ENCODE data around the gene RITA1. TPM values are rescaled to one million over a fixed set of nuclear protein-coding genes. Genes with fewer than 3 reads are reported as not detected.
"Not testable (repeated sequence)": the region's sequence is repeated elsewhere in the genome, so short reads cannot be mapped to it uniquely, and the experiment has no call there.

The RITA1 gene
- total and polyA plus RNA-seq, 7 experiments from 2014 or later, result 6.4 to 28.9 (median 14.2) TPM

DNA sequence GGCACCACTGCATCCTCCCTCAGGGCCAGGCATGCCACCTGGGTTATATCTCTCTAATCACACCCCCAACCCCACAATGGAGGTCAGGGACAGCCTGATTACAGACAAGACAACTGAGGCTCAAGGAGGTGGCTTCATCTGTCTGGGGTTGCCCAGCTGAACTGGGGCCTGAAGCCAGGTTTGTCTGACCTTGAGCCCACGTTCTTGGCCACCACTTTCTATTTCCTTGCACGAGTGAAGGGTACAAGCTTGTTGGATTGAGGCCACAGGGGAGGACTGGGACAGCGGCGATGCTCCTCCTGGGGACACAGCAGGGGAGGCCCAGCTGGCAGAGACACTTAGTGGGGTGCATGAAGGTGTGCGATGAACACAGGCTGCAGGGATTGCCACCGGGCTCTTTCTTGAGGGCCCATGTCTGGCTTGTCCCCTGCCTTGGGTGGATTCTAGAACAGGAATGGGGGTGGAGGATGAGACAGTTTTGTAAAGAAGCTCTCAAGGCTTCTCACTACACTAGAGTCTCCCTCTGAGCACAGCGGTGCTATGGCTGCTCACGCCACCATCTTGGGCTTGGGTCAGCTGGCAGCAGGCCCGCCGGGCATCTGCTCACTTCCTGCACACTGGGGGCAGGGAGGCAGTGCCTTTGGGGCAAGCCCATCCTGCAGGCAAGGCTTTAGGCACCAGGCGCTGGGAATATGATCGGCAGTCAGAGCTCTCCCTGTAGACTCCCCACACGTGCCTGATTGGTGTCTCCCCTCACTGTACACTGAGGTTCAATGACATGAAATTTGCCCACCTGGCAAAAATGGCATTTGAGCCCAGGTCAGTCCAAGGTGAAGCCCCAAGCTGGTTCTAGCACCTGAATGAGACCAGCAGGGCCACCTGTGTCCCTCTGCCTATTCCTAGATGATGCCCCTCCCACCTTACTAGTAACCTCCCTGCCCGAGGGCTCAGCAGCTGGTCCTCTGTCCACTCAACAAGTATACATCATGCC, 16.0 kb downstream of the RITA1 start:
- peaks cover 0 to 23% (median 8%) of the 10 kb centered on the region in 7 donors for H3K4me1 Mint-ChIP-seq
- CTCF ChIA-PET, result interaction anchor here (0.6 kb wide), 1 partner anchor 714 kb away, joined by 3 read pairs; no protein-coding TSS in a partner anchor

DNA sequence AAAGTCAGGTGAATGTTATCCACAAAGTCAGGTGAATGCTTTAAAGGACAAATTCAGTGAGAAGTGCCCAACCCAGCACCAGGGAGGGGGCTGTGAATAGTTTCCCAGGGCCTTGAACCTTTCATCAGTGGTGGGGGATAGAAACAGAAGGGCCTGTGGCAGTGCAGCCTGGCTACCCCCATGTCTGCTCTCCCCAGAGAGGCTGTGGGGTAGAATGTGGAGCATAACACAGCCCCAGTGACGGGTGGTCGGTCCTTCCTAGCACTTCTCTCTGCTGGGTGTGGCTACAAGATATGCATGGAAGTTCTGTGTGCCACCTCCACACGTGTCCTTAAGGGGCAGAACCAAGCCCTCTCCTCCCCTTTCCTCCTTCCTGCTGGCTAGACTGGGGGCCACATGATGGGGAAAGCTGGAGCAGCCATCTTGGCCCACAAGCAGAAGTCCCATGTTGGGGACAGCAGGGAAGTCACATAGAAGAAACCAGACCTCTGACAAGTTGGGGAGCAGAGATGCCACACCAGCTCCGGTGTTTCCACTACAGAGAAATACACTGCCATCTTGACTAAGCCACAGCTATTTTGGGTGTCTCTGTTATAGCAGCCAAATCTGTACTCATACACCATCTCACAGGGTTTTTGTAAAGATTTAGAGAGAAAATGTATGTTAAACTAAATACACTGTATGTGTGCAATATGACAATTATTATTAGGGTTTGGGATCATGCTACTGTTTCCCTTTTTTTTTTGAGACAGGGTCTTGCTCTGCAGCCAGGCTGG, 17.0 kb downstream of the RITA1 start:
- DNase-seq, result no peak
- Histone ChIP-seq H3K4me1 (ENCODE audit: control insufficient read depth in 2 of 2, insufficient read depth in 2 of 2, low read length in 2 of 2) (peaks cover 2% of the 10 kb centered on the region in 2 donors), H3K27ac (ENCODE audit: low read depth, low read length) (no peak overlapping the region), H3K36me3 (ENCODE audit: control insufficient read depth in 2 of 3, insufficient read depth in 3 of 3, low read length in 3 of 3) (no peaks in the 10 kb centered on the region), H3K4me3 (ENCODE audit: low read length) (no peak overlapping the region), H3K9me3 (ENCODE audit: control insufficient read depth in 2 of 3, low read length in 3 of 3) (no peaks in the 10 kb centered on the region), H3K27me3 (ENCODE audit: control insufficient read depth in 2 of 2, insufficient read depth in 2 of 2, low read length in 2 of 2) (no peaks in the 10 kb centered on the region)
- intact Hi-C loops (cut with micrococcal nuclease), result no loop called here
- Mint-ChIP-seq H3K4me1 (peaks cover 2 to 30% (median 11%) of the 10 kb centered on the region in 7 donors), H3K27me3 (no peaks in the 10 kb centered on the region), H3K4me3 (no peak overlapping the region), H3K36me3 (peaks cover 0 to 2% (median 0%) of the 10 kb centered on the region in 5 donors), H3K27ac (peak overlapping the region in 1 of 9 donors; percentile 78), H3K9me3 (peaks cover 0 to 3% (median 0%) of the 10 kb centered on the region in 11 donors)
- POLR2A ChIA-PET, result interaction anchor here (1.2 kb wide), 1 partner anchor 95 kb away, joined by 3 read pairs; no protein-coding TSS in a partner anchor
- CTCF ChIA-PET, result interaction anchor here (0.8 to 1.2 kb wide), 2 partner anchors 86 to 96 kb away, joined by 3 read pairs; no protein-coding TSS in a partner anchor
- ATAC-seq, result no peak

More for the DNA sequence above, 16.0 kb downstream of the RITA1 start:
- Mint-ChIP-seq H3K27me3 (no peaks in the 10 kb centered on the region), H3K4me3 (no peak overlapping the region), H3K36me3 (peaks cover 0 to under 1% (median 0%) of the 10 kb centered on the region in 5 donors), H3K27ac (no peak overlapping the region), H3K9me3 (peaks cover 0 to 3% (median 0%) of the 10 kb centered on the region in 11 donors)
- DNase-seq, result no peak
- intact Hi-C loops (cut with micrococcal nuclease), result no loop called here
- POLR2A ChIA-PET, result no interaction called here
- Histone ChIP-seq H3K27me3 (ENCODE audit: control insufficient read depth in 2 of 2, insufficient read depth in 2 of 2, low read length in 2 of 2) (no peaks in the 10 kb centered on the region), H3K4me1 (ENCODE audit: control insufficient read depth in 2 of 2, insufficient read depth in 2 of 2, low read length in 2 of 2) (no peaks in the 10 kb centered on the region), H3K9me3 (ENCODE audit: control insufficient read depth in 2 of 3, low read length in 3 of 3) (no peaks in the 10 kb centered on the region), H3K4me3 (ENCODE audit: low read length) (no peak overlapping the region), H3K27ac (ENCODE audit: low read depth, low read length) (no peak overlapping the region), H3K36me3 (ENCODE audit: control insufficient read depth in 2 of 3, insufficient read depth in 3 of 3, low read length in 3 of 3) (no peaks in the 10 kb centered on the region)
- no peak for ATAC-seq

DNA sequence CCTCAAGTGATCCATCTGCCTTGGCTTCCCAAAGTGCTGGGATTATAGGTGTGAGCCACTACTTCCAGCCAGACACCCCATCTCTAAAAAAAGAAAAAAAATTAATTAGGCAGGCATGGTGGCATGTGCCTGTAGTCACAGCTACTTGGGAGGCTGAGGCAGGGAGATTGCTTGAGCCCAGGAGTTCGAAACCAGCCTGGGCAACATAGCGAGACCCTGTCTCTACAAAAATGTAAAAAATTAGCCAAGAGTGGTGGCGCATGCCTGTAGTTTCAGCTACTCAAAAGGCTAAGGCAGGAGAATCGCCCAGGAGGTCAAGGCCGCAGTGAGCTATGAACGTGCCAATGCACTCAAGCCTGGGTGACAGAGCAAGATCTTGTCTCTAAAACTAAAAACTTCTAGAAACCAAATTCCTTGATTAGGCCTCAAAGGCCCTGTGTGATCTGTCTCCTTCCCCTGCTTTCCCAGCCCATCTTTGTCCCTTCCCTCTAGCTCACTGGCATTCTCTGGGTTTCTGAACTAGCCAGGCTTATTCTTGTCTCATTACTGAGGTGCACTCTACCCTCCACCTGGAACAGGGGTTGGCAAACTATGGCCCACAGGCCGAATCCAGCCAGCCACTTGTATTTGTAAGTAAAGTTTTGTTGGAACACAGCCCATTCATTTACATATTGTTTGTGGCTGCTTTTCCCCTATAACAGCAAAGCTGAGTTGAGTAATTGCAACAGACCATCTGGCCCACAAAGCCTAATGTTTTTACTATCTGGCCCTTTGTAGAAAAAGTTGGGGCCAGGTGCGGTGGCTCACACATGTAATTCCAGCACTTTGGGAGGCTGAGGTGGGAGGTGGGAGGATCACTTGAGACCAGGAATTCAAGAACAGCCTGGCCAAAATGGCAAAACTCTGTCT, 18.6 kb downstream of the RITA1 start:
- no peak overlapping the region for H3K4me3 ChIP-seq (ENCODE audit: low read length)
- H3K9me3 Mint-ChIP-seq, result peaks cover 0 to 3% (median 0%) of the 10 kb centered on the region in 11 donors
- H3K4me1 Mint-ChIP-seq, result peaks cover 16 to 40% (median 27%) of the 10 kb centered on the region in 7 donors
- peak overlapping the region in 5 of 9 donors; percentile 9 to 66 (median 49) for H3K27ac Mint-ChIP-seq
- H3K36me3 Mint-ChIP-seq, result peaks cover 0 to 2% (median 0%) of the 10 kb centered on the region in 5 donors
- no peak overlapping the region for H3K4me3 Mint-ChIP-seq
- ATAC-seq (no peak), DNase-seq (no peak)
- H3K9me3 ChIP-seq (ENCODE audit: control insufficient read depth in 2 of 3, low read length in 3 of 3), result no peaks in the 10 kb centered on the region
- intact Hi-C loops (cut with micrococcal nuclease), result no loop called here
- ChIA-PET CTCF (interaction anchor here (1.2 kb wide), 1 partner anchor 94 kb away, joined by 3 read pairs; no protein-coding TSS in a partner anchor), POLR2A (interaction anchor here (0.8 to 1.2 kb wide), 3 partner anchors 16 to 226 kb away, joined by 3 to 4 read pairs (median 3); partner anchors contain the start of gene OAS2)
- H3K4me1 ChIP-seq (ENCODE audit: control insufficient read depth in 2 of 2, insufficient read depth in 2 of 2, low read length in 2 of 2), result peaks cover 18% of the 10 kb centered on the region in 2 donors
- no peaks in the 10 kb centered on the region for H3K27me3 Mint-ChIP-seq
- H3K27ac ChIP-seq (ENCODE audit: low read depth, low read length), result no peak overlapping the region
- no peaks in the 10 kb centered on the region for H3K36me3 ChIP-seq (ENCODE audit: control insufficient read depth in 2 of 3, insufficient read depth in 3 of 3, low read length in 3 of 3)
- H3K27me3 ChIP-seq (ENCODE audit: control insufficient read depth in 2 of 2, insufficient read depth in 2 of 2, low read length in 2 of 2), result no peaks in the 10 kb centered on the region

DNA sequence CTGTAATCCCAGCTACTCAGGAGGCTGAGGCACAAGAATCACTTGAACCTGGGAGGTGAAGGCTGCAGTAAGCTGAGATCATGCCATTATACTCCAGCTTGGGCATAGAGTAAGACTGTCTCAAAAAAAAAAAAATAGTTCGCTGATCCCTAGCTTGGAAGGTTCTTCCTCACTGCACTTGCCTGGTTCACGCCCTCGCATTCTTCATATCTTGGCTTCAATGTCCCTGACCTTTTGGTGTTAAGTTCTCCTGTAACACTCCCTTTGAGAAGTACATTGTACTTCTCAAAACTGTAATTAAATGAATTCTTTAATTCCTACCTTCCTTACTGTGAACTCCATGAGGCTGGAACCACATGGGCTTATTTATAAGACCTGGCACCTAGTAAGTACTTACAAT, 19.3 kb downstream of the RITA1 start:
- no peak overlapping the region for H3K4me3 Mint-ChIP-seq
- Histone ChIP-seq H3K27me3 (ENCODE audit: control insufficient read depth in 2 of 2, insufficient read depth in 2 of 2, low read length in 2 of 2) (no peaks in the 10 kb centered on the region), H3K4me3 (ENCODE audit: low read length) (no peak overlapping the region), H3K4me1 (ENCODE audit: control insufficient read depth in 2 of 2, insufficient read depth in 2 of 2, low read length in 2 of 2) (peaks cover 25% of the 10 kb centered on the region in 2 donors), H3K9me3 (ENCODE audit: control insufficient read depth in 2 of 3, low read length in 3 of 3) (no peaks in the 10 kb centered on the region), H3K36me3 (ENCODE audit: control insufficient read depth in 2 of 3, insufficient read depth in 3 of 3, low read length in 3 of 3) (no peaks in the 10 kb centered on the region), H3K27ac (ENCODE audit: low read depth, low read length) (no peak overlapping the region)
- ATAC-seq (no peak), DNase-seq (no peak)
- peaks cover 0 to 3% (median 0%) of the 10 kb centered on the region in 11 donors for H3K9me3 Mint-ChIP-seq
- CTCF ChIA-PET, result no interaction called here
- H3K27me3 Mint-ChIP-seq, result no peaks in the 10 kb centered on the region
- peak overlapping the region in 3 of 9 donors; percentile 18 to 81 (median 25) for H3K27ac Mint-ChIP-seq
- POLR2A ChIA-PET, result interaction anchor here (0.7 to 1.2 kb wide), 3 partner anchors 10 to 227 kb away, joined by 3 to 4 read pairs (median 3); partner anchors contain the start of gene OAS2
- H3K4me1 Mint-ChIP-seq, result peaks cover 16 to 46% (median 34%) of the 10 kb centered on the region in 7 donors
- H3K36me3 Mint-ChIP-seq, result peaks cover 0 to 2% (median 0%) of the 10 kb centered on the region in 5 donors
- intact Hi-C loops (cut with micrococcal nuclease), result loop anchor here in 1 of 2 donors (5.0 kb wide), 3 partner anchors 57 to 152 kb away; partner anchors contain the start of gene PLBD2

DNA sequence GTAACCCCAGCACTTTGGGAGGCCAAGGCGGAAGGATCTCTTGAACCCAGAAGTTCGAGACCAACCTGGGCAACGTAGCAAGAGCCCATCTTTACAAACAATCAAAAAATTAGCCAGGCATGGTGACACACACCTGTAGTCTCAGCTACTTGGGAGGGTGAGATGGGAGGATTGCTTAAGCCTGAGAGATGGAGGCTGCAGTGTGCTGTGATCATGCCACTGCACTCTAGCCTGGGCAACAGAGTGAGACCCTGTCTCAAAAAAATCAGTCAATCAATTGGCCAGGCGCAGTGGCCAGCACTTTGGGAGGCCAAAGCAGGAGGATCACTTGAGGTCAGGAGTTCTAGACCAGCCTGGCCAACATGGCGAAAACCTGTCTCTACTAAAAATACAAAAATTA, 21.3 kb downstream of the RITA1 start:
- CTCF ChIA-PET; H3K9me3 ChIP-seq (ENCODE audit: control insufficient read depth in 2 of 3, low read length in 3 of 3); H3K27me3 Mint-ChIP-seq; H3K27me3 ChIP-seq (ENCODE audit: control insufficient read depth in 2 of 2, insufficient read depth in 2 of 2, low read length in 2 of 2); H3K27ac ChIP-seq (ENCODE audit: low read depth, low read length); H3K4me3 ChIP-seq (ENCODE audit: low read length); H3K9me3 Mint-ChIP-seq; ATAC-seq; DNase-seq; H3K36me3 Mint-ChIP-seq; H3K36me3 ChIP-seq (ENCODE audit: control insufficient read depth in 2 of 3, insufficient read depth in 3 of 3, low read length in 3 of 3): not testable (repeated sequence)
- Mint-ChIP-seq H3K4me3 (peak overlapping the region in 2 of 10 donors; percentile 1 to 40), H3K4me1 (peaks cover 28 to 63% (median 51%) of the 10 kb centered on the region in 7 donors), H3K27ac (peak overlapping the region in 8 of 9 donors; percentile 39 to 93 (median 76))
- POLR2A ChIA-PET, result interaction anchor here (0.6 to 2.1 kb wide), 3 partner anchors 11 to 1212 kb away, joined by 5 to 18 read pairs (median 7); partner anchors contain the start of gene TPCN1
- intact Hi-C loops (cut with micrococcal nuclease), result loop anchor here in 1 of 2 donors (5.0 kb wide), 3 partner anchors 55 to 150 kb away; partner anchors contain the start of gene PLBD2
- H3K4me1 ChIP-seq (ENCODE audit: control insufficient read depth in 2 of 2, insufficient read depth in 2 of 2, low read length in 2 of 2), result peaks cover 38 to 45% of the 10 kb centered on the region in 2 donors
